DOHH2 (cell line): ENCODE results near the gene SNRNP40.
"Not testable (repeated sequence)": the region's sequence is repeated elsewhere in the genome, so short reads cannot be mapped to it uniquely, and the experiment has no call there.

Experiments used
- H3F3A ChIP-seq: fragments of 200-600 bp; sonication (generic), shearing (Covaris generic); 2 replicates; pipeline ENCODE4 v1.6.0; 2016; ENCODE audit warnings: antibody characterized with exemption, mild to moderate bottlenecking; ENCODE audit not compliant: control insufficient read depth, insufficient read depth
- H3K27ac ChIP-seq: fragments of 200-600 bp; sonication (generic); 2 replicates; pipeline ENCODE4 v1.5.1; 2014; ENCODE audit warnings: low read depth, mild to moderate bottlenecking, low read length, moderate library complexity
- H3K27me3 ChIP-seq: fragments of 200-600 bp; sonication (generic); 2 replicates; pipeline ENCODE4 v1.6.1; 2014; ENCODE audit warnings: mild to moderate bottlenecking, low read length, mixed read lengths; ENCODE audit not compliant: control insufficient read depth
- H3K36me3 ChIP-seq: fragments of 200-600 bp; sonication (generic); 2 replicates; pipeline ENCODE4 v1.6.1; 2014; ENCODE audit warnings: mild to moderate bottlenecking, low read length, moderate library complexity, mixed read lengths; ENCODE audit not compliant: control insufficient read depth
- H3K4me1 ChIP-seq: fragments of 200-600 bp; sonication (generic); 2 replicates; pipeline ENCODE4 v1.6.1; 2014; ENCODE audit warnings: mild to moderate bottlenecking, low read length, mixed read lengths; ENCODE audit not compliant: control insufficient read depth
- H3K4me2 ChIP-seq: fragments of 200-600 bp; sonication (generic); 2 replicates; pipeline ENCODE4 v1.6.0; 2014; ENCODE audit warnings: mild to moderate bottlenecking, low read length, moderate library complexity
- H3K4me3 ChIP-seq: fragments of 200-600 bp; sonication (generic); 2 replicates; pipeline ENCODE4 v1.5.1; 2014; ENCODE audit warnings: mild to moderate bottlenecking, low read length, mixed read lengths
- H3K79me2 ChIP-seq: fragments of 200-600 bp; sonication (generic); 2 replicates; pipeline ENCODE4 v1.6.1; 2014; ENCODE audit warnings: mild to moderate bottlenecking, low read length, mixed read lengths; ENCODE audit not compliant: control insufficient read depth
- H3K9me2 ChIP-seq: fragments of 200-600 bp; sonication (generic); replicated peaks from 2 replicates; pipeline ENCODE4 v1.6.1; 2014; ENCODE audit warnings: mild to moderate bottlenecking, low read length, mixed read lengths; ENCODE audit not compliant: control insufficient read depth
- H3K9me3 ChIP-seq: fragments of 200-600 bp; sonication (generic); 2 replicates; pipeline ENCODE4 v1.6.1; 2014; ENCODE audit warnings: antibody characterized with exemption, low read length, mixed read lengths; ENCODE audit not compliant: control insufficient read depth, insufficient read depth
- H4K20me1 ChIP-seq: fragments of 200-600 bp; sonication (generic); 2 replicates; pipeline ENCODE4 v1.6.0; 2014; ENCODE audit warnings: low read depth, mild to moderate bottlenecking, antibody characterized with exemption, low read length, moderate library complexity; ENCODE audit not compliant: control insufficient read depth, insufficient read depth
- EZH2phosphoT487 ChIP-seq: fragments of 200-600 bp; sonication (generic); IDR thresholded peaks from 2 replicates; pipeline ENCODE4 v1.6.1; 2017; ENCODE audit warnings: borderline replicate concordance, mild to moderate bottlenecking, antibody characterized with exemption, low read length, moderate library complexity, mixed read lengths
- TF ChIP-seq, protein P1 (sequence below): fragments of 200-600 bp; sonication (generic); IDR thresholded peaks from one replicate; pipeline ENCODE4 v1.5.1; 2014; ENCODE audit warnings: antibody characterized with exemption, mild to moderate bottlenecking, low read depth, low read length; ENCODE audit not compliant: poor library complexity, severe bottlenecking

The SNRNP40 gene

DNA sequence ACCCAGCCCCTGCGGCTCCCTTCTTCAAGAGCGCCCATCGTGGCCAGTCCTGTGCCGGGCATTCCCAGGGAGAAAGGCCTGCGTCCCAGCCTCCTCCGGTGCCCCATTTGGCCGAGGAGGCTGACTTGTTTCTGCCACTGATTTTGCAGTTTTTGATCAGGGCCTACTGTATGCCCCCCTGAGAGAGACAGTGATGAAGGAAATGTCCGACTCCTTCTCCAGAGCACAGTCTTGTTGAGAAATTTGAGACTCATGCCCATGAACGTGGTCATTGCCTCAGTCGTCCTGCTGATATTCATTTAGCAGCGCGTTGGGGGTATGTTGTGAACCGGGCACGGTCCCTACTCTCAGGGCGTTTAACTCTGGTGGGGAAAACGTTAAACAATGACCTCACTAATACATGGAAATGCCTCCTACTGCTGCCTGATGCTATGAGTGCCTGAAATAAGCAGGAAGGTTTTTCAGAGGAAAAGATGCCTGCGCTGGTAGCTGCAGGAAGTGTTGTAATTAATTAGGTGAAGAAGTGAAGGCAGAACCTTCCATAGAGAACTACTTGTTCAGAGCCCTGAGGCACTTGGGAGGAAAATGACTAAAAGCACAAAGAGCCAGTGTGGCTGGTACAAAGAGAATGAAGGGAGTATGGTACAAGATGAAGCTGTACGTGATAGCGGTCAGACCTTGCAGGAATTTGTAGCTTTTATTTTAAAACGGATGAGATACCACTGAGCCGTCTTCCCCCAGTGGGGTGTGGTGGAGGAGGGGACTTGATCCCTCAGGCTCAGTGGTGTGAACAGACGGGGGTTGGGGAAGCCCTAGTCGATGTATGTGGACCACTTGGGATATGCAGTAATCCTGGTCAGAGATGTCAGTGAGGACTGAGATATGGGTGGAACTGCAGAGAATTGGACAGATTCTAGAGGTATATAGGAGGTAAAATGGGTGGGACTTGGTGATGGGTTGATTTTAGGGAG, 974 bp upstream of the SNRNP40 start:
- Histone ChIP-seq H3K9me3 (no peaks in the 10 kb centered on the region), H3K27me3 (no peaks in the 10 kb centered on the region), H3K36me3 (peaks cover 42% of the 10 kb centered on the region), H3K9me2 (no peaks in the 10 kb centered on the region), H4K20me1 (peaks cover 4% of the 10 kb centered on the region; the same call in 1 of the 2 replicates), H3K4me2 (peak overlapping the region; percentile 91), H3K4me1 (peaks cover 44% of the 10 kb centered on the region), H3K79me2 (peaks cover 95% of the 10 kb centered on the region), H3K27ac (peak overlapping the region; percentile 10; the same call in 1 of the 2 replicates), H3K4me3 (peak overlapping the region; percentile 98), H3F3A (peaks cover 3% of the 10 kb centered on the region)
- no peak for TF ChIP-seq EZH2phosphoT487
- TF ChIP-seq, protein P1, sequence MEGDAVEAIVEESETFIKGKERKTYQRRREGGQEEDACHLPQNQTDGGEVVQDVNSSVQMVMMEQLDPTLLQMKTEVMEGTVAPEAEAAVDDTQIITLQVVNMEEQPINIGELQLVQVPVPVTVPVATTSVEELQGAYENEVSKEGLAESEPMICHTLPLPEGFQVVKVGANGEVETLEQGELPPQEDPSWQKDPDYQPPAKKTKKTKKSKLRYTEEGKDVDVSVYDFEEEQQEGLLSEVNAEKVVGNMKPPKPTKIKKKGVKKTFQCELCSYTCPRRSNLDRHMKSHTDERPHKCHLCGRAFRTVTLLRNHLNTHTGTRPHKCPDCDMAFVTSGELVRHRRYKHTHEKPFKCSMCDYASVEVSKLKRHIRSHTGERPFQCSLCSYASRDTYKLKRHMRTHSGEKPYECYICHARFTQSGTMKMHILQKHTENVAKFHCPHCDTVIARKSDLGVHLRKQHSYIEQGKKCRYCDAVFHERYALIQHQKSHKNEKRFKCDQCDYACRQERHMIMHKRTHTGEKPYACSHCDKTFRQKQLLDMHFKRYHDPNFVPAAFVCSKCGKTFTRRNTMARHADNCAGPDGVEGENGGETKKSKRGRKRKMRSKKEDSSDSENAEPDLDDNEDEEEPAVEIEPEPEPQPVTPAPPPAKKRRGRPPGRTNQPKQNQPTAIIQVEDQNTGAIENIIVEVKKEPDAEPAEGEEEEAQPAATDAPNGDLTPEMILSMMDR, result no peak

DNA sequence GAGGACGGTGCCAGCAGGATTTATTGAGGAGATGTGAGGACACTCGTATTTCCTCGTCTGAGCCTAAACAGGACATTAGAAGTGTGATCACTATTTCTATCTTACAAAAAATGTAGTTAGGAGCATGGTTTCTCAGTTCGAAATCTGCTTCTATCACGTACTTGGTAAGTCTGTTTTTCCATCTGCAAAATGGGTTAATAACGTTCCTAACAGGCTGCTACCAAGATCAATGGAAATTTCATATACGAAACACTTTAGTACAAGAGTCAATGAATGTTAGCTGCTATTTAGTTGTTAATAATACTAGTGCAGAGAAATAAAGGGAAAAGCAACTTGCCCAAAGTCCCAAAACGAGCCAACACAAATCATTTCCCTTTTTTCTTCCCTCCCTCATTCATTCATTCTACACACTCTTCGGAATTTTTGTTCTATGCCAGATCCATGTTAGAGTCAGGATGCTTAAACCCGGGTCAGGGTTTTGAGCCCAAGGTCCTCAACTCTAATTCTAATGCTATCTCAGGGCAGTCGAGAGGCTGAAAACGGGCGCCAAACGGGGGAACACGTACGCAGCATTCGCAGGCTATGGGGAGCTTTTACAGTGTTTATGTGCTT, 608 bp downstream of the SNRNP40 start:
- no peaks in the 10 kb centered on the region for H3K9me3 ChIP-seq
- H3K36me3 ChIP-seq, result peaks cover 58% of the 10 kb centered on the region
- peak overlapping the region; percentile 98 for H3K4me3 ChIP-seq
- H3K9me2 ChIP-seq, result no peaks in the 10 kb centered on the region
- peak overlapping the region; percentile 78 for H3K4me2 ChIP-seq
- peaks cover 4% of the 10 kb centered on the region; the same call in 1 of the 2 replicates for H4K20me1 ChIP-seq
- H3K27ac ChIP-seq, result peak overlapping the region; percentile 57
- H3K27me3 ChIP-seq, result no peaks in the 10 kb centered on the region
- peaks cover 4% of the 10 kb centered on the region for H3F3A ChIP-seq
- H3K79me2 ChIP-seq, result peaks cover 96% of the 10 kb centered on the region
- TF ChIP-seq, protein P1, result no peak
- TF ChIP-seq EZH2phosphoT487, result no peak
- H3K4me1 ChIP-seq, result peaks cover 55% of the 10 kb centered on the region

DNA sequence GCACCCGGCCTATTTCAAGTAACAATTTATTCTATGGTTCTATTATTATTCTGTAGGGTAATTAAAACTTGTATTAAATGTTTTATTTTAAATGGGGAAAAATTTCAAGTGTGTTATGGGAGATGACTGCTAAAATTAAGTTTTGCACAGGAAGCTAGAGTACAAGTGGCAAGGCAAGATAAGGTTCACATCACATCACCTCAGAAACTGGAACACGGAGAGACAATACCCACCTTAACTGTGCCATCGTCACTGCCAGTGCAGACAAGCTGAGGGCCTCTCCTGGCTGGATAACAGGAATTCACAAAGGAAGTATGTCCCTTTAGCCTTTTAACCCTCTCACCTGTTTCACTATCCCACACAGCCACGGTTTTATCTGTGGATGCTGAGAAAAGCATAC, 7.6 kb downstream of the SNRNP40 start:
- H4K20me1 ChIP-seq, result 0 out of 2 replicates have a peak, but pooled peaks cover 2% of the 10 kb centered on the region
- peaks cover 42% of the 10 kb centered on the region for H3K79me2 ChIP-seq
- peaks cover 10% of the 10 kb centered on the region for H3F3A ChIP-seq
- peaks cover 44% of the 10 kb centered on the region for H3K4me1 ChIP-seq
- H3K9me2 ChIP-seq, result no peaks in the 10 kb centered on the region
- no peaks in the 10 kb centered on the region for H3K9me3 ChIP-seq
- H3K36me3 ChIP-seq, result peaks cover 91% of the 10 kb centered on the region
- peak overlapping the region; percentile 31; the same call in 1 of the 2 replicates for H3K27ac ChIP-seq
- TF ChIP-seq, protein P1, result no peak
- no peak for TF ChIP-seq EZH2phosphoT487
- peak overlapping the region; percentile 54 for H3K4me2 ChIP-seq
- H3K4me3 ChIP-seq, result peak overlapping the region; percentile 9; the same call in 1 of the 2 replicates
- no peaks in the 10 kb centered on the region for H3K27me3 ChIP-seq

DNA sequence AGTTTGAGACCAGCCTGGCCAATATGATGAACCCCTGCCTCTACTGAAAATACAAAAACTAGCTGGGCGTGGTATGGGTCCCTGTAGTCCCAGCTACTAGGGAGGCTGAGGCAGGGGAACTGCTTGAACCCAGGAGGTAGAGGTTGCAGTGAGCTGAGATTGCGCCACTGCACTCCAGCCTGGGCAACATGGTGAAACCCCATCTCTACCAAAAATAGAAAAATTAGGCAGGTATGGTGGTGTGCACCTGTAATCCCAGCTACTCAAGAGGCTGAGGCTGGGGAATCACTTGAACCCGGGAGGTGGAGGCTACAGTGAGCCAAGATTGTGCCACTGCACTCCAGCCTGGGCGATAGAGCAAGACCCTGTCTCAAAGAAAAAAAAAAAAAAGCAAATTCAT, 8.8 kb downstream of the SNRNP40 start:
- H3F3A ChIP-seq, H3K9me3 ChIP-seq, H3K4me3 ChIP-seq, H3K27me3 ChIP-seq, H3K4me2 ChIP-seq, H3K9me2 ChIP-seq, H4K20me1 ChIP-seq, H3K27ac ChIP-seq: not testable (repeated sequence)
- Histone ChIP-seq H3K4me1 (peaks cover 36% of the 10 kb centered on the region), H3K79me2 (peaks cover 34% of the 10 kb centered on the region), H3K36me3 (peaks cover 91% of the 10 kb centered on the region)

DNA sequence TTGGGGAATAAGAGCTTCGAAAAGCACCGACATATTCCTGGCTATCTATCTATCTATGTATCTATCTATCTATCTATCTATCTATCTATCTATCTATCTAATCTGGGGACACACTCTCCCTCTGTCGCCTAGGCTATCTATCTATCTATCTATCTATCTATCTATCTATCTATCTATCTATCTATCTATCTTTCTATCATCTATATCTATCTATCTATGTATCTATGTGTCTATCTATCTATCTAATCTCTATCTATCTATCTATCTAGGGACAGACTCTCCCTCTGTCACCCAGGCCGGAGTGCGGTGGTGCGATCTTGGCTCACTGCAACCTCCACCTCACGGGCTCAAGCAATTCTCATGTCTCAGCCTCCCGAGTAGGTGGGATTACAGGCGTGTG, 14.2 kb downstream of the SNRNP40 start:
- not testable (repeated sequence) for H3K4me1 ChIP-seq, H3K9me3 ChIP-seq, H4K20me1 ChIP-seq, H3K27me3 ChIP-seq, H3F3A ChIP-seq, H3K9me2 ChIP-seq, H3K4me3 ChIP-seq, H3K4me2 ChIP-seq, H3K27ac ChIP-seq
- Histone ChIP-seq H3K36me3 (peaks cover 88% of the 10 kb centered on the region), H3K79me2 (peaks cover 14% of the 10 kb centered on the region)
